Measurements from ENCODE around the gene MAP3K20.
A peak's percentile ranks its signal among the peaks of the same experiment; 100 is the strongest.

GRCh38 chr2:173076581-173077345 lies 1.1 kb downstream of the MAP3K20 start:
- TF ChIP-seq POLR2AphosphoS5 (IDR thresholded peaks at IDR 0.05): peak in 1 of 2 donors; percentile 48
- no peak for TF ChIP-seq CTCF (IDR thresholded peaks at IDR 0.05)
- no peak for TF ChIP-seq POLR2A (IDR thresholded peaks at IDR 0.05)
